Measurements from ENCODE around the gene R3HDM2.

DNA sequence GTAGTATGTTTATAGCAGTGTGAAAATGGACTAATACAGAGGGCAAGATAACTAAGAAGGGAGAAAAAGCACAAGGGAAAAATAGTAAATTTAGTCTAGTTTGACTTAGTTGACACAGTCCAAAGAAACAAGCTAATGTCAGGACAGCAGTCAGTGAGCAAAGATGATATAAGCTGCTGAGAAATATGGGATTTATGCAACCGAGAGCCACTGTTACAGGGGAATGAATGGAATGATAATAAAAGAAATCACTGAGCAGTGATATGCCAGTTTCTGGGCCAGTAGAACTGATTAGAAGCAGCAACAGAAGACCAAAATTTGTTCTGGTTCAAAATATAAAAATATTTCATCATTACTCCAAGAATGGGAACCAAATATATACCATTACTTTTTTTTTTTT lies 60.1 kb downstream of the R3HDM2 start:
- TF ChIP-seq, protein P1, sequence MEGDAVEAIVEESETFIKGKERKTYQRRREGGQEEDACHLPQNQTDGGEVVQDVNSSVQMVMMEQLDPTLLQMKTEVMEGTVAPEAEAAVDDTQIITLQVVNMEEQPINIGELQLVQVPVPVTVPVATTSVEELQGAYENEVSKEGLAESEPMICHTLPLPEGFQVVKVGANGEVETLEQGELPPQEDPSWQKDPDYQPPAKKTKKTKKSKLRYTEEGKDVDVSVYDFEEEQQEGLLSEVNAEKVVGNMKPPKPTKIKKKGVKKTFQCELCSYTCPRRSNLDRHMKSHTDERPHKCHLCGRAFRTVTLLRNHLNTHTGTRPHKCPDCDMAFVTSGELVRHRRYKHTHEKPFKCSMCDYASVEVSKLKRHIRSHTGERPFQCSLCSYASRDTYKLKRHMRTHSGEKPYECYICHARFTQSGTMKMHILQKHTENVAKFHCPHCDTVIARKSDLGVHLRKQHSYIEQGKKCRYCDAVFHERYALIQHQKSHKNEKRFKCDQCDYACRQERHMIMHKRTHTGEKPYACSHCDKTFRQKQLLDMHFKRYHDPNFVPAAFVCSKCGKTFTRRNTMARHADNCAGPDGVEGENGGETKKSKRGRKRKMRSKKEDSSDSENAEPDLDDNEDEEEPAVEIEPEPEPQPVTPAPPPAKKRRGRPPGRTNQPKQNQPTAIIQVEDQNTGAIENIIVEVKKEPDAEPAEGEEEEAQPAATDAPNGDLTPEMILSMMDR (IDR thresholded peaks at IDR 0.05) = no peak
- no peak for TF ChIP-seq EZH2 (IDR thresholded peaks at IDR 0.05; ENCODE audit: borderline replicate concordance, insufficient read depth, low read depth, low read length, poor library complexity, severe bottlenecking)

Measured in B cell (primary cell).